ENCODE measurements around the gene AFF1. TPM values are rescaled to one million over a fixed set of nuclear protein-coding genes. Genes with fewer than 3 reads are reported as not detected.
A peak's percentile ranks its signal among the peaks of the same experiment; 100 is the strongest.

AFF1 gene
- total and polyA plus RNA-seq, 7 donors, result 7.2 to 100 (median 61.7) TPM

DNA sequence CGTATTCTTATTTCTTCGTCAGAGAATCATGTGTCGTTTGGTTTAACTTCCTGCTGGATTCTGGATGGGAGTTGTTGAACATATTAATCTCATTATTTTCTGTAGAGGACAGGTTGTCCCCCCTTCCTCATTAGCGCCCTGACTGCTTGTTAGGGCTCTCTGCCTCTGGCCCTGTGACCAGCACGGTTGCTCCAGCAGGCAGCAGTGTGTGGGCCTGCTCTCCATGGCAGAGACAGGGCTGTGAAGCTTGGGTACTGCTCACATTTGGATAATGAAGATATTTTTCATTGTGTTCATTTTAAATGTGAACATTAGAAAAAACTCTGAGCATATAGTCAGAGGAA, 182.9 kb downstream of the AFF1 start:
- intact Hi-C loops (cut with DNase I), result no loop called here
- H3K27me3 ChIP-seq, result no peaks in the 10 kb centered on the region
- peaks cover 0 to 63% (median 56%) of the 10 kb centered on the region in 4 donors for H3K4me1 ChIP-seq
- TF ChIP-seq, protein P1, sequence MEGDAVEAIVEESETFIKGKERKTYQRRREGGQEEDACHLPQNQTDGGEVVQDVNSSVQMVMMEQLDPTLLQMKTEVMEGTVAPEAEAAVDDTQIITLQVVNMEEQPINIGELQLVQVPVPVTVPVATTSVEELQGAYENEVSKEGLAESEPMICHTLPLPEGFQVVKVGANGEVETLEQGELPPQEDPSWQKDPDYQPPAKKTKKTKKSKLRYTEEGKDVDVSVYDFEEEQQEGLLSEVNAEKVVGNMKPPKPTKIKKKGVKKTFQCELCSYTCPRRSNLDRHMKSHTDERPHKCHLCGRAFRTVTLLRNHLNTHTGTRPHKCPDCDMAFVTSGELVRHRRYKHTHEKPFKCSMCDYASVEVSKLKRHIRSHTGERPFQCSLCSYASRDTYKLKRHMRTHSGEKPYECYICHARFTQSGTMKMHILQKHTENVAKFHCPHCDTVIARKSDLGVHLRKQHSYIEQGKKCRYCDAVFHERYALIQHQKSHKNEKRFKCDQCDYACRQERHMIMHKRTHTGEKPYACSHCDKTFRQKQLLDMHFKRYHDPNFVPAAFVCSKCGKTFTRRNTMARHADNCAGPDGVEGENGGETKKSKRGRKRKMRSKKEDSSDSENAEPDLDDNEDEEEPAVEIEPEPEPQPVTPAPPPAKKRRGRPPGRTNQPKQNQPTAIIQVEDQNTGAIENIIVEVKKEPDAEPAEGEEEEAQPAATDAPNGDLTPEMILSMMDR (IDR thresholded peaks at IDR 0.05), result no peak
- TF ChIP-seq POLR2AphosphoS5 (IDR thresholded peaks at IDR 0.05) (no peak), POLR2A (IDR thresholded peaks at IDR 0.05) (no peak), EP300 (IDR thresholded peaks at IDR 0.05) (no peak)
- peak overlapping the region; percentile 86 to 88 (median 86) for H3K27ac ChIP-seq
- no peak for DNase-seq
- peaks cover 17 to 42% (median 27%) of the 10 kb centered on the region in 4 donors for H3K36me3 ChIP-seq
- no peaks in the 10 kb centered on the region for H3K9me3 ChIP-seq
- WGBS, 2 donors, result 89 to 93% methylated on average over 5 of the region's 5 CpGs
- H3K4me3 ChIP-seq, result no peak overlapping the region

DNA sequence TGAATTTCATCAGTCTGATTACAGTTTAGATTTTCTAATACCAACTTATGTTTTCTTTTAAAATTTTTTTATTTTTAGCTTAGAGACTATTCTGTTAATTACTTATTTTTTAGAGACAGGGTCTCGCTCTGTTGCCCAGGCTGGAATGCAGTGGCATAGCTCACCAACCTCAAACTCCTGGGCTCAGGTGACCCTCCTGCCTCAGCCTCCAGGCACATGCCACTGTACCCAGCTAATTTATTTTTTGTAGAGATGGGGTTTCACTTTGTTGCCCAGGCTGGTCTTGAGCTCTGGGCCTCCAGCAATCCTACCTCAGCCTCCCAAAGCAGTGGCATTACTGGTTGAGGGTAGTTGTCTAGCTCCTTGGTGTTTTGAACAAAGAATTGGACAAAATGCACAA, 183.6 kb downstream of the AFF1 start:
- DNase-seq, result no peak
- H3K4me3 ChIP-seq, result no peak overlapping the region
- H3K9me3 ChIP-seq, result no peaks in the 10 kb centered on the region
- H3K27me3 ChIP-seq, result no peaks in the 10 kb centered on the region
- intact Hi-C loops (cut with DNase I), result no loop called here
- H3K36me3 ChIP-seq, result peaks cover 16 to 35% (median 23%) of the 10 kb centered on the region in 4 donors
- H3K27ac ChIP-seq, result peak overlapping the region; percentile 86 to 88 (median 86)
- TF ChIP-seq EP300 (IDR thresholded peaks at IDR 0.05) (no peak), POLR2A (IDR thresholded peaks at IDR 0.05) (no peak)
- TF ChIP-seq, protein P1 (IDR thresholded peaks at IDR 0.05), result no peak
- peaks cover 0 to 71% (median 59%) of the 10 kb centered on the region in 4 donors for H3K4me1 ChIP-seq
- 98 to 100% methylated on average over 1 of the region's 1 CpG for WGBS, 2 donors

DNA sequence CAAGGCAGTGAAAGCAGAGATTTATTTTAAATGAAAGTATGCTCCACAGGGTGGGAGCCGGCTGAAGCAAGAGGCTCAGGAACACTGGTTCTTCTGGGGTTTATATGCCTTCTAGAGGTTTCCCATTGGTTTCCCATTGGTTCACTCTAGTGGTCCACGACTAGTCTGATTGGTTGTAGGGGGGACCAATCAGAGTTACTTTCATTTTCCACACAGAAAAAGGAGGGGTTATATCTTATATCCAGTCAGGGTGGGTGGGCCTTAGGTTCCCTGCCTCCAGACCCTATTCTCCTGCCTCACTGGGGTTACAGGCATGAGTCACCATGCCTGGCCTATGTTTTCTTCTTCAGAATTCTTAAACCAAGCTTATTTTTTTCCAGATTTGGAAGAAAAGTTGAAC, 184.0 kb downstream of the AFF1 start:
- peaks cover 0 to 75% (median 61%) of the 10 kb centered on the region in 4 donors for H3K4me1 ChIP-seq
- no peak for DNase-seq
- no peaks in the 10 kb centered on the region for H3K27me3 ChIP-seq
- peak overlapping the region in 1 of 4 donors; percentile 40 for H3K4me3 ChIP-seq
- no peaks in the 10 kb centered on the region for H3K9me3 ChIP-seq
- TF ChIP-seq, protein P1 (IDR thresholded peaks at IDR 0.05), result no peak
- peak in 1 of 4 donors; percentile 14 for TF ChIP-seq POLR2AphosphoS5 (IDR thresholded peaks at IDR 0.05)
- no peak for TF ChIP-seq POLR2A (IDR thresholded peaks at IDR 0.05)
- WGBS, 2 donors, result 92 to 95% methylated on average over 2 of the region's 2 CpGs
- H3K27ac ChIP-seq, result peak overlapping the region; percentile 86 to 88 (median 86)
- intact Hi-C loops (cut with DNase I), result no loop called here
- peaks cover 16 to 32% (median 22%) of the 10 kb centered on the region in 4 donors for H3K36me3 ChIP-seq

DNA sequence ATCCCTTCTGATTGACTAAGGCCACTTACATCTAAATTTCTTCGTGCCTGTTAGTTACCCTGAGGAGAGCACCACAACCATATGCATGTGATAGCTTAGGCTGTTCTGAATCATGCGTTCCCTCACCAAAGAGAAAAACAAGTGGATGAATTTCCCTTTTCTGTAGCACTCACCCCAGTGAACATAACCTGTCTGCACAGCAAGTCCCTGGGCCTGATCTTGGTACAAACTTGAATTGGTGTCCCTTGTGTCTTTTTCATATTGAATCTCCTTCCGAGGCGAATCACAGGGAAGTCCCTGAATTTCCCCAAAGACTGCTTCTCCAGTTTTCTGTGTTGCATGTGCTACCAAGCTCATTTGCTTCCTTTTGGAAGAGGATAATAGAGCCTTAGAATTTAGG, 185.2 kb downstream of the AFF1 start:
- TF ChIP-seq POLR2A (IDR thresholded peaks at IDR 0.05) (no peak), EP300 (IDR thresholded peaks at IDR 0.05) (no peak), POLR2AphosphoS5 (IDR thresholded peaks at IDR 0.05) (no peak)
- TF ChIP-seq, protein P1 (IDR thresholded peaks at IDR 0.05), result no peak
- Histone ChIP-seq H3K36me3 (peaks cover 10 to 25% (median 14%) of the 10 kb centered on the region in 4 donors), H3K9me3 (no peaks in the 10 kb centered on the region), H3K27me3 (no peaks in the 10 kb centered on the region), H3K27ac (peak overlapping the region; percentile 86 to 88 (median 86)), H3K4me3 (peak overlapping the region; percentile 20 to 44 (median 38)), H3K4me1 (peaks cover 0 to 76% (median 61%) of the 10 kb centered on the region in 4 donors)
- DNase-seq, result no peak
- intact Hi-C loops (cut with DNase I), result loop anchor here (2.0 to 5.0 kb wide), 4 partner anchors 38 to 185 kb away; partner anchors contain the start of gene AFF1
- 83 to 85% methylated on average over 4 of the region's 4 CpGs for WGBS, 2 donors
